Thoracic aorta (tissue), 2 donors: ENCODE data around the gene COPS7B. TPM values are rescaled to one million over a fixed set of nuclear protein-coding genes. Genes with fewer than 3 reads are reported as not detected.
A peak's percentile ranks its signal among the peaks of the same experiment; 100 is the strongest.

Source experiments
- ATAC-seq: fragments of 150-250 bp; one replicate; pipeline ENCODE4 v1.8.0; 2017; ENCODE audit warnings: low read depth; ENCODE audit not compliant: insufficient number of reproducible peaks, low FRiP score
- DNase-seq: peaks from one replicate; pipeline ENCODE4 v3.0.0-alpha.2; 2020; ENCODE audit warnings: low spot score
- H3K27ac ChIP-seq, 2 donors: fragments of 200-600 bp; sonication (generic); 1 replicate in 1 of 2; 2 replicates in 1 of 2; pipeline ENCODE4 v1.5.1; 2016; ENCODE audit warnings: mild to moderate bottlenecking in 2 of 2, moderate library complexity in 2 of 2
- H3K27me3 ChIP-seq: fragments of 200-600 bp; sonication (generic); replicated peaks from 2 replicates; pipeline ENCODE4 v1.6.0; 2016; ENCODE audit warnings: mild to moderate bottlenecking; ENCODE audit not compliant: insufficient read depth
- H3K36me3 ChIP-seq: fragments of 200-600 bp; sonication (generic); one replicate; pipeline ENCODE4 v1.5.1; 2016
- H3K4me1 ChIP-seq, 2 donors: fragments of 200-600 bp; sonication (generic); 1 replicate in 1 of 2; 2 replicates in 1 of 2; pipeline versions ENCODE4 v1.5.1 to v1.6.0; 2016; ENCODE audit warnings: low read depth in 2 of 2, mild to moderate bottlenecking in 1 of 2; ENCODE audit not compliant: control insufficient read depth in 1 of 2
- H3K4me3 ChIP-seq: fragments of 200-600 bp; sonication (generic); 2 replicates; pipeline ENCODE4 v1.5.1; 2016; ENCODE audit warnings: mild to moderate bottlenecking
- H3K9me3 ChIP-seq: fragments of 200-600 bp; sonication (generic); 2 replicates; pipeline ENCODE4 v1.5.1; 2016
- CTCF ChIP-seq: fragments of 200-600 bp; sonication (generic); IDR thresholded peaks from one replicate; pipeline ENCODE4 v1.5.1; 2019; ENCODE audit warnings: antibody characterized with exemption
- total RNA-seq, 2 donors: library from RNA; depleted of rRNA; stranded (reverse); fragments of >200 nt; gene quantifications; one replicate each; pipeline versions ENCODE4 v1.1.0 to v1.2.3, GENCODE V29; 2016

COPS7B gene
- total RNA-seq, 2 donors from 2014 or later, result 25.5 to 25.7 TPM

- H3K4me3 ChIP-seq, result no peak overlapping the region
- H3K9me3 ChIP-seq, result no peaks in the 10 kb centered on the region
- no peaks in the 10 kb centered on the region for H3K27me3 ChIP-seq
- H3K4me1 ChIP-seq, result no peaks in the 10 kb centered on the region
- ATAC-seq (no peak), DNase-seq (no peak)
- H3K36me3 ChIP-seq, result peaks cover 33% of the 10 kb centered on the region
- H3K27ac ChIP-seq, result no peak overlapping the region
- TF ChIP-seq CTCF, result no peak
Observed at GRCh38 chr2:231794383-231794782, 8.1 kb downstream of the COPS7B start.

DNA sequence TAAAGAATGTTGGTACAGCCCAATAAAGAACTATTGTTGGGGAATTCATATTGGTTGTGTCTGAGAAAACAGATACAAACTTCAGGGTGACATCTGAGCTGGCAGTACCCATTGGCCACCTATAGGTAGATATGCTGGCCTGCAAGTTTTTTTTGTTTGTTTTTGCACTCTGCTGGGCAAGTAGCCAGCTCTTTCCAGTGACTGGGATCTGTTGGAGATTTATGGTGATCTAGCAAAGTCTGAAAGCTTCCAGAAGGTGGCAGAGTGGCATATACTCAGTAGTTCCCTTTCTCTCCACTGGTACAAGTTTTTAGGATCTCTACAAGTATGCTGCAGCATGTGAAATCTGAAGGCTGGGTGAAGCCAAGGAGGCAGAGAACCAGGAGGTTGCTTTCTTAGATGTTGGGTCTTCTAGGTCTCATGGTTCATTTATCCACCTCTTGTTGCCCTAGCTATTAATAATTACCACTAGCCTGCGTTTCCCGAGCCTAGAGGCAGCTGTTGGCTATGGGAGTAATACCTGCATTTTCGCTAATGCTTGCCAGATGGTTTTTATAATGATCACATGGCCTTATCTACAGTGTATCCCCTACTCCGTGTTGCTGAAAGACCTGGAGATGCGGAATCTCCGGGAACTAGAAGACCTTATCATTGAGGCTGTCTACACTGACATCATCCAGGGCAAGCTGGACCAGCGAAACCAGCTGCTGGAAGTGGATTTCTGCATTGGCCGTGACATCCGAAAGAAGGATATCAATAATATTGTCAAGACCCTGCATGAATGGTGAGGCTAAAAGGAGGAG is 9.5 kb downstream of the COPS7B start:
- no peaks in the 10 kb centered on the region for H3K9me3 ChIP-seq
- H3K36me3 ChIP-seq, result peaks cover 37% of the 10 kb centered on the region
- H3K27ac ChIP-seq, result no peak overlapping the region
- H3K4me1 ChIP-seq, result no peaks in the 10 kb centered on the region
- no peak overlapping the region for H3K4me3 ChIP-seq
- DNase-seq (no peak), ATAC-seq (no peak)
- no peak for TF ChIP-seq CTCF
- no peaks in the 10 kb centered on the region for H3K27me3 ChIP-seq

- Histone ChIP-seq H3K36me3 (peaks cover 43% of the 10 kb centered on the region), H3K4me1 (no peaks in the 10 kb centered on the region), H3K27me3 (no peaks in the 10 kb centered on the region), H3K9me3 (no peaks in the 10 kb centered on the region), H3K4me3 (no peak overlapping the region), H3K27ac (no peak overlapping the region)
- ATAC-seq, result no peak
- TF ChIP-seq CTCF, result peak; percentile 36
- no peak for DNase-seq
Observed at GRCh38 chr2:231800493-231801091, 14.3 kb downstream of the COPS7B start.

- H3K36me3 ChIP-seq, result peaks cover 42% of the 10 kb centered on the region
- no peak overlapping the region for H3K4me3 ChIP-seq
- TF ChIP-seq CTCF, result no peak
- ATAC-seq (no peak), DNase-seq (no peak)
- no peaks in the 10 kb centered on the region for H3K4me1 ChIP-seq
- H3K9me3 ChIP-seq, result no peaks in the 10 kb centered on the region
- no peak overlapping the region for H3K27ac ChIP-seq
- H3K27me3 ChIP-seq, result no peaks in the 10 kb centered on the region
Observed at GRCh38 chr2:231803501-231804138, 17.4 kb downstream of the COPS7B start.

GRCh38 chr2:231807020-231807419 is 20.8 kb downstream of the COPS7B start:
- H3K4me1 ChIP-seq, result no peaks in the 10 kb centered on the region
- no peaks in the 10 kb centered on the region for H3K9me3 ChIP-seq
- ATAC-seq, result no peak
- peaks cover 43% of the 10 kb centered on the region for H3K36me3 ChIP-seq
- H3K4me3 ChIP-seq, result no peak overlapping the region
- TF ChIP-seq CTCF, result no peak
- no peaks in the 10 kb centered on the region for H3K27me3 ChIP-seq
- no peak overlapping the region for H3K27ac ChIP-seq
- no peak for DNase-seq
